ENCODE results near the gene CALCOCO2. TPM values are rescaled to one million over a fixed set of nuclear protein-coding genes. Genes with fewer than 3 reads are reported as not detected.
A peak's percentile ranks its signal among the peaks of the same experiment; 100 is the strongest.

The CALCOCO2 gene
- total RNA-seq, 2 experiments from 2014 or later: 179 to 199 TPM

- no peaks in the 10 kb centered on the region for H3K27me3 Mint-ChIP-seq
- peaks cover 8% of the 10 kb centered on the region for H3K4me1 Mint-ChIP-seq
- no peak overlapping the region for H3K27ac Mint-ChIP-seq
- ATAC-seq (ENCODE audit: low read depth) (no peak), DNase-seq (no peak)
- POLR2A ChIA-PET: interaction anchor here (0.9 kb wide), 1 partner anchor 12 kb away, joined by 4 read pairs; the partner anchor contains the start of gene ATP5MC1
- no peak overlapping the region for H3K4me3 Mint-ChIP-seq
- no peaks in the 10 kb centered on the region for H3K36me3 Mint-ChIP-seq
- no peaks in the 10 kb centered on the region for H3K9me3 Mint-ChIP-seq
Measured at GRCh38 chr17:48904428-48904827, 73.6 kb downstream of the CALCOCO2 start.

GRCh38 chr17:48905987-48906515 is 75.2 kb downstream of the CALCOCO2 start:
- H3K4me3 Mint-ChIP-seq: no peak overlapping the region
- H3K27ac Mint-ChIP-seq: no peak overlapping the region
- POLR2A ChIA-PET: interaction anchor here (0.6 kb wide), 1 partner anchor 453 kb away, joined by 3 read pairs; no protein-coding TSS in a partner anchor
- H3K36me3 Mint-ChIP-seq: peaks cover 4% of the 10 kb centered on the region
- DNase-seq (no peak), ATAC-seq (ENCODE audit: low read depth) (no peak)
- H3K4me1 Mint-ChIP-seq: peaks cover 22% of the 10 kb centered on the region
- no peaks in the 10 kb centered on the region for H3K27me3 Mint-ChIP-seq
- no peaks in the 10 kb centered on the region for H3K9me3 Mint-ChIP-seq

DNA sequence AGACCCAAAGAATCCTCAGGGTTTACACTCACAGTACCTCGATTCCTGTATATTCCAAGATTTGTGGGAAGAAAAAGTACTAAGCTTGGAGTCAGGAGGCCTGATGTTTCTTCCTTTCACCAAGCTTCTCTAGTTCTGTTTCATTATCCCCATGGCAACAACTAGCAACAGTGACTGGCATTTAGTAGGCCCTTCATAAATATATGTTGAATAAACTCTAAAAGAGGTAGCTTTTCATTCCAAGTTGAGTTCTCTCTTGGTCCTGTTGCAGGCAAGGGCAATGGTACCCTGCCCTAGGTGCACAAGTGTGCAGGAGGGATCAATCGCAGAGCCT is 76.8 kb downstream of the CALCOCO2 start:
- H3K27me3 Mint-ChIP-seq: no peaks in the 10 kb centered on the region
- peaks cover 36% of the 10 kb centered on the region for H3K4me1 Mint-ChIP-seq
- no peaks in the 10 kb centered on the region for H3K9me3 Mint-ChIP-seq

GRCh38 chr17:48908047-48908843 is 77.4 kb downstream of the CALCOCO2 start, which contains the start of gene UBE2Z:
Gene UBE2Z, plus strand, starts transcription at chr17:48908407. Its CDS starts 97 bp downstream, at chr17:48908504.
- DNase-seq (peak; percentile 88), ATAC-seq (ENCODE audit: low read depth) (peak; percentile 86)
- peak within 1 kb of the TSS; percentile 92 for H3K4me3 Mint-ChIP-seq
- H3K9me3 Mint-ChIP-seq: no peaks in the 10 kb centered on the region
- H3K4me1 Mint-ChIP-seq: peaks cover 40% of the 10 kb centered on the region
- H3K36me3 Mint-ChIP-seq: peaks cover 21% of the 10 kb centered on the region
- H3K27me3 Mint-ChIP-seq: no peaks in the 10 kb centered on the region
- peak within 1 kb of the TSS; percentile 93 for H3K27ac Mint-ChIP-seq
- POLR2A ChIA-PET: interaction anchor here (0.5 to 4.9 kb wide), 12 partner anchors 9 to 959 kb away, joined by 3 to 65 read pairs (median 6); partner anchors contain the start of genes ATP5MC1 and SNF8

More for the DNA sequence above, 76.8 kb downstream of the CALCOCO2 start:
- H3K36me3 Mint-ChIP-seq: peaks cover 17% of the 10 kb centered on the region
- POLR2A ChIA-PET: interaction anchor here (0.6 to 4.9 kb wide), 11 partner anchors 9 to 1018 kb away, joined by 3 to 65 read pairs (median 5); partner anchors contain the start of genes ATP5MC1 and SNF8
- peak overlapping the region; percentile 92 for H3K4me3 Mint-ChIP-seq
- ATAC-seq (ENCODE audit: low read depth) (peak; percentile 16), DNase-seq (no peak)
- H3K27ac Mint-ChIP-seq: peak overlapping the region; percentile 93

- peak; percentile 86 for DNase-seq
- POLR2A ChIA-PET: interaction anchor here (0.5 to 4.9 kb wide), 11 partner anchors 9 to 1595 kb away, joined by 3 to 65 read pairs (median 4); partner anchors contain the start of genes ATP5MC1 and SNF8
- Mint-ChIP-seq H3K27me3 (no peaks in the 10 kb centered on the region), H3K27ac (peak overlapping the region; percentile 82), H3K4me3 (peak overlapping the region; percentile 92), H3K9me3 (no peaks in the 10 kb centered on the region), H3K36me3 (peaks cover 27% of the 10 kb centered on the region), H3K4me1 (peaks cover 43% of the 10 kb centered on the region)
- peak; percentile 62 for ATAC-seq (ENCODE audit: low read depth)
Measured at GRCh38 chr17:48908853-48909394, 78.1 kb downstream of the CALCOCO2 start.

- ATAC-seq (ENCODE audit: low read depth): no peak
Measured at GRCh38 chr17:48909783-48910182, 78.9 kb downstream of the CALCOCO2 start.

DNA sequence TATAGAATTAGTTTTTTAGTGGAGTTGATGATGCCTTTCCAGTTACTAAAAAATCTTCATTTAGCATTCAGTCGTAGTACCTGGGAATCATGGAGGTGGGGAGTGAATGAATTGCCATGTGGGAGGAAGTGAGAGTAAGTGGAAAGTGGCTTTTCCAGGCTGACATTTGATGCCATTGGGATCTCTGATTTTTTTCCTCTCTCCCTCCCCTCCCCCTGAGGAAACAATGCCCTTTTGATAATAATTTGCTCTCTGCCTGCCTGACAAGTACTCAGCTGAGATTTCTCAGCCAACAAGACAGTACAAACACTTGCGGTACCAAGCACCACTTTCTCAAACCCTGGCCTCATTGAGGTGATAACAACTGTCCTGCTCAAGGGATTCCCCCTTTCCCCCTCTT is 79.5 kb downstream of the CALCOCO2 start:
- ATAC-seq (ENCODE audit: low read depth): no peak
- no peak for DNase-seq
- H3K9me3 Mint-ChIP-seq: no peaks in the 10 kb centered on the region
- peaks cover 35% of the 10 kb centered on the region for H3K36me3 Mint-ChIP-seq
- peaks cover 52% of the 10 kb centered on the region for H3K4me1 Mint-ChIP-seq
- H3K4me3 Mint-ChIP-seq: peak overlapping the region; percentile 92
- no peaks in the 10 kb centered on the region for H3K27me3 Mint-ChIP-seq
- POLR2A ChIA-PET: interaction anchor here (4.9 kb wide), 1 partner anchor 17 kb away, joined by 65 read pairs; the partner anchor contains the start of gene ATP5MC1
- H3K27ac Mint-ChIP-seq: no peak overlapping the region

More at GRCh38 chr17:48909783-48910182, 78.9 kb downstream of the CALCOCO2 start:
- Mint-ChIP-seq H3K4me3 (peak overlapping the region; percentile 92), H3K9me3 (no peaks in the 10 kb centered on the region), H3K27ac (peak overlapping the region; percentile 39), H3K36me3 (peaks cover 34% of the 10 kb centered on the region), H3K4me1 (peaks cover 50% of the 10 kb centered on the region), H3K27me3 (no peaks in the 10 kb centered on the region)
- POLR2A ChIA-PET: interaction anchor here (0.7 to 4.9 kb wide), 6 partner anchors 10 to 283 kb away, joined by 3 to 65 read pairs (median 6); partner anchors contain the start of genes ATP5MC1 and SNF8
- DNase-seq: no peak

GRCh38 chr17:48912476-48912875 is 81.6 kb downstream of the CALCOCO2 start:
- Mint-ChIP-seq H3K27ac (no peak overlapping the region), H3K9me3 (no peaks in the 10 kb centered on the region), H3K36me3 (peaks cover 46% of the 10 kb centered on the region), H3K4me3 (no peak overlapping the region), H3K27me3 (no peaks in the 10 kb centered on the region), H3K4me1 (peaks cover 60% of the 10 kb centered on the region)
- POLR2A ChIA-PET: no interaction called here
- no peak for DNase-seq
- no peak for ATAC-seq (ENCODE audit: low read depth)

Other genes with a start within 250 kb of the CALCOCO2 start
- 10 to 100 TPM; 10.5 to 13.6 TPM for gene HOXB3, start 240.8 kb upstream of the CALCOCO2 start, total RNA-seq
- gene HOXB5, start 237.3 kb upstream of the CALCOCO2 start, total RNA-seq: not detected
- gene HOXB6, start 226.0 kb upstream of the CALCOCO2 start, total RNA-seq: not detected
- gene HOXB7, start 220.0 kb upstream of the CALCOCO2 start, total RNA-seq: 1 to 10 TPM in 1 of 2 experiments, under 1 TPM in 1; 0.80 to 1.0 TPM
- not detected for gene HOXB8, start 215.7 kb upstream of the CALCOCO2 start, total RNA-seq
- gene HOXB9, start 204.7 kb upstream of the CALCOCO2 start, total RNA-seq: under 1 TPM; 0.11 to 0.23 TPM
- not detected for gene PRAC1, start 108.5 kb upstream of the CALCOCO2 start, total RNA-seq
- gene PRAC2, start 107.8 kb upstream of the CALCOCO2 start, total RNA-seq: not detected
- gene HOXB13, start 102.3 kb upstream of the CALCOCO2 start, total RNA-seq: not detected
- gene TTLL6, start 13.8 kb upstream of the CALCOCO2 start, total RNA-seq: not detected
- 10 to 100 TPM; 53.4 to 61.9 TPM for gene ATP5MC1, start 61.8 kb downstream of the CALCOCO2 start, total RNA-seq
- gene UBE2Z, start 77.4 kb downstream of the CALCOCO2 start, total RNA-seq: 10 to 100 TPM; 71.6 to 74.7 TPM
- 10 to 100 TPM; 82.6 to 96.2 TPM for gene SNF8, start 113.8 kb downstream of the CALCOCO2 start, total RNA-seq
- gene GIP, start 137.6 kb downstream of the CALCOCO2 start, total RNA-seq: not detected
- gene IGF2BP1, start 166.3 kb downstream of the CALCOCO2 start, total RNA-seq: not detected